Calu3 (cell line): ENCODE data around the gene LRMDA. TPM values are rescaled to one million over a fixed set of nuclear protein-coding genes. Genes with fewer than 3 reads are reported as not detected.

Experiments used
- BruUV-seq: library from RNA; stranded (reverse); fragments of 400-500 nt; replicated peaks from 2 replicates; lab custom pipeline; 2021; lab: Mats Ljungman, UMichigan
- CTCF ChIA-PET: fragments of 300-600 bp; sonication (Branson Sonifier 250); formaldehyde crosslinking; loops from one replicate; lab custom pipeline; 2022; ENCODE audit warnings: antibody characterized with exemption; lab: Charles Lee
- DNase-seq: peaks from one replicate; pipeline ENCODE4 v3.0.0; 2022
- H3K27ac Mint-ChIP-seq: one replicate; pipeline ENCODE4 v1.8.0; 2022; ENCODE audit warnings: mixed read lengths; ENCODE audit not compliant: unreplicated experiment
- H3K27me3 Mint-ChIP-seq: one replicate; pipeline ENCODE4 v1.8.0; 2022; ENCODE audit warnings: mixed read lengths; ENCODE audit not compliant: unreplicated experiment
- H3K36me3 Mint-ChIP-seq: one replicate; pipeline ENCODE4 v1.8.0; 2022; ENCODE audit warnings: mild to moderate bottlenecking, moderate library complexity, mixed read lengths; ENCODE audit not compliant: insufficient read depth, unreplicated experiment
- H3K4me1 Mint-ChIP-seq: one replicate; pipeline ENCODE4 v1.8.0; 2022; ENCODE audit warnings: mild to moderate bottlenecking, low read depth, mixed read lengths; ENCODE audit not compliant: unreplicated experiment
- H3K4me3 Mint-ChIP-seq: one replicate; pipeline ENCODE4 v1.8.0; 2022; ENCODE audit warnings: mild to moderate bottlenecking, low read depth, moderate library complexity, mixed read lengths; ENCODE audit not compliant: unreplicated experiment
- H3K9me3 Mint-ChIP-seq: one replicate; pipeline ENCODE4 v1.8.0; 2022; ENCODE audit warnings: low read depth, mixed read lengths; ENCODE audit not compliant: unreplicated experiment
- intact Hi-C: fragments of 100-400 bp; cut with micrococcal nuclease; formaldehyde crosslinking; loops from one replicate; pipeline ENCODE4 v1.10.0; 2022; ENCODE audit not compliant: unreplicated experiment
- total RNA-seq: library from RNA; stranded (reverse); gene quantifications from 2 replicates; pipeline ENCODE4 v1.2.3, GENCODE V29; 2022
- TF ChIP-seq, protein P1 (sequence below): fragments of 200-600 bp; IDR thresholded peaks from one replicate; pipeline ENCODE4 v1.8.0; 2022; ENCODE audit warnings: antibody characterized with exemption; ENCODE audit not compliant: unreplicated experiment

LRMDA gene
- total RNA-seq, 1 experiment from 2014 or later = 7.6 TPM

DNA sequence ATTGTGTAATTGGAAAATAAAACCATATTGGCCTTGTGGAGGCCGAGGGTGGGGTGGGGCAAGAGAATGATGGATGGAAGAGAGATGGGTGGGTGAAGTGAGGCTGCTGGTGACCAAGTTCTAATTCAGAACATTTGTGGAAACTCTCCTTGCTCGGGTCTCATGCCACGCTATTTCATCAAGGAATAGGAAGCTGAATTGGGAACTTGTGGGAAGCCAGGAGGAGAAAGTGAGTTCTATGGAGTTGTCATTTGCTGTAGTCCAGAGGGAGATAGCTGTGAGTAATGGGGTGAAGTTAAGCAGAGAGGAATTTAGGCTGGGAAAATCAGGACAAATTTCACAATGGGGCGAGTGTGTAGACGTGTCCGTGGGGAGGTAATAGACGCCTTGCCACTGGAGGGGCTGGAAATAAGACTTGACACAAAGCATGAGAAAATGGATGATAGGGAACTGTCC lies 339.2 kb downstream of the LRMDA start:
- CTCF ChIA-PET = no interaction called here
- no peaks in the 10 kb centered on the region for H3K36me3 Mint-ChIP-seq
- no peak for DNase-seq
- no peak overlapping the region for H3K27ac Mint-ChIP-seq
- H3K4me1 Mint-ChIP-seq = peaks cover 12% of the 10 kb centered on the region
- intact Hi-C loops = no loop called here
- H3K9me3 Mint-ChIP-seq = no peaks in the 10 kb centered on the region
- no peaks in the 10 kb centered on the region for H3K27me3 Mint-ChIP-seq
- no TSS peak for BruUV-seq
- TF ChIP-seq, protein P1, sequence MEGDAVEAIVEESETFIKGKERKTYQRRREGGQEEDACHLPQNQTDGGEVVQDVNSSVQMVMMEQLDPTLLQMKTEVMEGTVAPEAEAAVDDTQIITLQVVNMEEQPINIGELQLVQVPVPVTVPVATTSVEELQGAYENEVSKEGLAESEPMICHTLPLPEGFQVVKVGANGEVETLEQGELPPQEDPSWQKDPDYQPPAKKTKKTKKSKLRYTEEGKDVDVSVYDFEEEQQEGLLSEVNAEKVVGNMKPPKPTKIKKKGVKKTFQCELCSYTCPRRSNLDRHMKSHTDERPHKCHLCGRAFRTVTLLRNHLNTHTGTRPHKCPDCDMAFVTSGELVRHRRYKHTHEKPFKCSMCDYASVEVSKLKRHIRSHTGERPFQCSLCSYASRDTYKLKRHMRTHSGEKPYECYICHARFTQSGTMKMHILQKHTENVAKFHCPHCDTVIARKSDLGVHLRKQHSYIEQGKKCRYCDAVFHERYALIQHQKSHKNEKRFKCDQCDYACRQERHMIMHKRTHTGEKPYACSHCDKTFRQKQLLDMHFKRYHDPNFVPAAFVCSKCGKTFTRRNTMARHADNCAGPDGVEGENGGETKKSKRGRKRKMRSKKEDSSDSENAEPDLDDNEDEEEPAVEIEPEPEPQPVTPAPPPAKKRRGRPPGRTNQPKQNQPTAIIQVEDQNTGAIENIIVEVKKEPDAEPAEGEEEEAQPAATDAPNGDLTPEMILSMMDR = no peak
- no peak overlapping the region for H3K4me3 Mint-ChIP-seq

DNA sequence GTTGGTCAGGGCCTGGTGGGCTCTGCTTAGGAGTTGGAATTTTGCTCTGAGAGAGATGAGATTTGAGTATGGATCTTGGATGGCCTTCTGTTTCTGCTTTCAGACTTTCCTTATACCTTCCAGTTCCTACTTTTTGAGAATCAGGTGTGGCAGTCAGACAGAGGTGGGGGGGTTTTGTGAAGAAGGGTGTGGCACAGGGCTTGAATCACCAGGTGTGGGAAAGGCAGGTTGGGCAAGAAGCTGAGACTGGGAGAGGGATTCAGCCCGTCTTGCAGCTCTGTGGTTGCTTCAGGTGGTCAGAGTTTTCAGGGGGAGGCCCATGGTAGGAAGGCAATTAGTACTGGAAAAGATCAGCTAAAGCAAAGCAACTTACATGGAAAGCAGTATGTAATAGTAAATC lies 340.2 kb downstream of the LRMDA start:
- H3K4me1 Mint-ChIP-seq = peaks cover 12% of the 10 kb centered on the region
- TF ChIP-seq, protein P1 = no peak
- DNase-seq = peak; percentile 24
- H3K27ac Mint-ChIP-seq = no peak overlapping the region
- BruUV-seq = no TSS peak
- H3K9me3 Mint-ChIP-seq = no peaks in the 10 kb centered on the region
- intact Hi-C loops = no loop called here
- CTCF ChIA-PET = no interaction called here
- H3K27me3 Mint-ChIP-seq = peaks cover 4% of the 10 kb centered on the region
- H3K4me3 Mint-ChIP-seq = peak overlapping the region; percentile 39
- H3K36me3 Mint-ChIP-seq = no peaks in the 10 kb centered on the region

DNA sequence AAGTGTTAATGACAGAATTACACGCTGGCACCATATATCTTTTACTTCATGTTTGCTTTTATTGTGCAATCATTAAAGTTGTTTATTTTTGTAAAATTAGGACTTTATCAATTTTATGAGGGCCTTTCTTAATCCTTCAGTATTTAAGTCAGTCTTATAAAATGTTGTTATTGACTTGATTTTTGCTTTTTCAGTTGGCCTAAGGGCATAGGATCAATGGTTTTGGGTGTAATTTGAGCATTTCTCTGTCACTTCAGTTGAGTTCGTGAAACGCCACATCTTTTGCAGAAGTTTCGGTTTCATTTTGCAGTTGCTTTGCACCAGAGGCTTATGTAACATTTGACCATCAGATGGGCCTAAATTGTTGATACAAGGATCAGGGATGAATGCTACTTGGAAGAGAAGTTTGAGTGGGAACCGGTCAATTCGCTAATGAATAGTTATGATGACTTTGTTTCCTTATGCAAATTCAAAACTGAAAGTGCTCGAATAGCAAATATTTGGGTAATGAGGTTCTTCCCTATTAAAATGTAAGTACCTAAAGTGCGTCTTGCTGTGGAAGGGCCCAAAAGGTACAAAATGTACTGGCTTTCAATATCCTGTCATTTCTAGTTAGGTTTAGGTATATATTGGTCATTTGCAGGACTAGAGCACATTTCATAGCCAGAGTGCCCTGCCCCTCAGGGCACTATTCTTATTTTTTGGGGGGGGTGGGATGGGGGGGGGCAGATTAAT lies 340.9 kb downstream of the LRMDA start:
- peaks cover 12% of the 10 kb centered on the region for H3K4me1 Mint-ChIP-seq
- CTCF ChIA-PET = no interaction called here

DNA sequence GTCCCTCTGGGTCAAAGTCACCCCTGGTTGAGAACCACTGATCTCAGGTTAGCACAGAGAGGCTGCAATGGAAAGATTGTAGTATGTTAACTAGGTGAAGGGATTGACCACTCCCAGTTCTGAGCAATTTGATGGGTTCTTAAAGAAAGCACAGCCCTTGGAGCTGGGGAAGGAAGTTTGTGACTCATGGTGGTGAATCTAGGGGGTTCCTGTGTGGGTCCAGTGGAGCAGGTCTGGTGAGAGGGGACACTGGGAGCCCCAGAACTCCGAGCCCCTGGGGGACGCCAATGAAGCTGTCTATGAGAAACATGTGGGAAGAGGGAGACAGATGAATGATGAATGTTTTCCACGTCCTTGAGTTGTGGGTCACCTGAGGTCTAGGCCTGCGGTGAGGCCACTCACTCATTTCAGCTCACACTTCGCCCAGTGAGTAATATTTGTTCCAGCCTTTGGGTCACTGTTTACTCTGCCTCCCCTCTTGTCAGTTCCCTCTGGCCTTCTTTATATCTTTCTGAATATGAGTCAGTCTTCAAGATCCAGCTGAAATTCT lies 341.9 kb downstream of the LRMDA start:
- CTCF ChIA-PET = no interaction called here
- intact Hi-C loops = no loop called here
- BruUV-seq = no TSS peak

More for the DNA sequence above, 340.9 kb downstream of the LRMDA start:
- no peak overlapping the region for H3K27ac Mint-ChIP-seq
- H3K4me3 Mint-ChIP-seq = peak overlapping the region; percentile 39
- DNase-seq = no peak
- no peaks in the 10 kb centered on the region for H3K36me3 Mint-ChIP-seq
- TF ChIP-seq, protein P1 = no peak
- H3K9me3 Mint-ChIP-seq = no peaks in the 10 kb centered on the region
- intact Hi-C loops = no loop called here
- BruUV-seq = no TSS peak
- peaks cover 11% of the 10 kb centered on the region for H3K27me3 Mint-ChIP-seq

More for the DNA sequence above, 341.9 kb downstream of the LRMDA start:
- H3K27me3 Mint-ChIP-seq = peaks cover 20% of the 10 kb centered on the region
- TF ChIP-seq, protein P1 = no peak
- DNase-seq = no peak
- H3K9me3 Mint-ChIP-seq = no peaks in the 10 kb centered on the region
- H3K27ac Mint-ChIP-seq = no peak overlapping the region
- H3K4me3 Mint-ChIP-seq = no peak overlapping the region
- H3K36me3 Mint-ChIP-seq = no peaks in the 10 kb centered on the region
- peaks cover 12% of the 10 kb centered on the region for H3K4me1 Mint-ChIP-seq
